Muscle layer of duodenum (tissue), 2 donors: Measurements from ENCODE around the gene FOSL1.

ENCODE experiments used
- H3K27ac ChIP-seq: one replicate; pipeline ENCODE4 v1.7.0; 2013; ENCODE audit warnings: mild to moderate bottlenecking, low read length
- H3K27me3 ChIP-seq: one replicate; pipeline ENCODE4 v1.7.0; 2013; ENCODE audit warnings: low read depth, mild to moderate bottlenecking, control low read depth, low read length
- H3K36me3 ChIP-seq, 2 donors: one replicate each; pipeline ENCODE4 v1.7.0; 2013; ENCODE audit warnings: low read length in 2 of 2, control low read depth in 1 of 2, mild to moderate bottlenecking in 1 of 2; ENCODE audit not compliant: insufficient read depth in 2 of 2, control insufficient read depth in 1 of 2
- H3K4me1 ChIP-seq, 2 donors: one replicate each; pipeline ENCODE4 v1.7.0; 2013; ENCODE audit warnings: low read length in 2 of 2, mild to moderate bottlenecking in 2 of 2, control low read depth in 1 of 2, moderate library complexity in 1 of 2; ENCODE audit not compliant: insufficient read depth in 2 of 2, control insufficient read depth in 1 of 2
- H3K4me3 ChIP-seq, 2 donors: one replicate each; pipeline ENCODE4 v1.7.0; 2013; ENCODE audit warnings: low read length in 2 of 2, low read depth in 1 of 2, mild to moderate bottlenecking in 1 of 2
- H3K9me3 ChIP-seq, 2 donors: one replicate each; pipeline ENCODE4 v1.7.0; 2013; ENCODE audit warnings: low read length in 2 of 2, control low read depth in 1 of 2, mild to moderate bottlenecking in 1 of 2; ENCODE audit not compliant: control insufficient read depth in 1 of 2
- donor health status: healthy.

Gene FOSL1

DNA sequence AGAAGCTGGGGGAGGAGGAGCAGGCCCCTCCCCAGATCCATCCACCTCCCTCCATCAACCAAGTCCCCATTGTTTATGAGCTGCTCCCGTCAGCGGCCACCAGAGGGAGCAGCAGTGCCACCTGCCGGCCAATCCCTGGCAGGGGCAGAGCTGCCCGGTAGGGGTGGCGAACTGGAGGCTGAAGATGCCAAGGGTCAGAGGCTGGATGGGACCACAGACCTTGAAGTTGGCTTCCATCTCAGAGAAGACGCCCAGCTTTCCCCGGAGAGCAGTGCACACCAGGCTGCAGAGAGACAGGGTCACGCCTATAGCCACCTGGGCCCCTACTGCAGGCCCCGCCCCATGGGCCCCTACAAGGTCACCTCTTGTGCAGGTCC lies 15.5 kb downstream of the FOSL1 start:
- Histone ChIP-seq H3K4me3 (no peak overlapping the region), H3K36me3 (peaks cover 18 to 29% of the 10 kb centered on the region in 2 donors), H3K27me3 (no peaks in the 10 kb centered on the region), H3K9me3 (no peaks in the 10 kb centered on the region), H3K4me1 (peaks cover 8 to 24% of the 10 kb centered on the region in 2 donors), H3K27ac (no peak overlapping the region)

DNA sequence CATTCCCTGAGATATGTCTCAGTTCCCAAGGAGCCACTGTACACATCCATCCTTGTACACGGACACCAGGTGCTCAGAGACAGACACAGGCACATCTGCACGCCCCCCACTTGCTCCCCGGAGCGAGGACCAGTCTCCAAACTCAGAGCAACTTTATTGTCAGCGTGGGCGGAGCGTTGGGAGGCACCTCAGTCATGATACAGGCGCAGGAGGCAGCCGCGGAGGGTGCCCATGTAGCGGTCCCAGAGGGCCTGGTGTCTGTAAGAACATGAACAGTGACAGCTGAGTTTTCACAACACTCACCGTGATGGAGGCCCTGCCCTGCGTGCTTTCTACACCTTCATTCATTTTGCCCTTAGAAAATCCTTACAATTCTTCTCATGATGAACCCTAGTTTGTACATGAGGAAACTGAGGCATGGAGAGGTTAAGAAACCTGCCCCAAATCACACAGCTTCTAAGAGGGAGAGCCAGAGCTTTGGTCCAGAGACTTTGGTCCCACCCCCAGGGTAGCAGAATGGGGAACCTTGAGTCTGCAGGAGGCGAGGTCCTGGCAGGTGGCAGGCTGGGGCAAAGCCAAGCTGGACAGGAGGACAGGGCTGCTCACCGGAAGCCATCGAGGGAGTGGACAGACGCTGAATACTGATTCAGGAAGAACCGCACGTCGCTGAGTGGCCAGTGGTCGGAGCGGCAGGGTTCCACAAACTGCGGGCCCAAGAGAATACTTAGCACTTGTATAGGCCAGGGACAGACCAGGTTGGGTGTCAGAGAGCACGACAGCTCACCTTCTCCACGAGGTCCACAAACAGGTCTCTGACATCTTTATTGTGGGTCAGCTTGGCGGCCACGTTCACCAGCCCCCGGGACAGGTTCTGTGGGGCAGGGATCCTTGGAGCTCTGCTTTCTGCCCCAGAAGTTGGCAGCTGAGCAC lies 16.1 kb downstream of the FOSL1 start:
- peaks cover 6 to 21% of the 10 kb centered on the region in 2 donors for H3K4me1 ChIP-seq
- H3K36me3 ChIP-seq = peaks cover 18 to 29% of the 10 kb centered on the region in 2 donors

DNA sequence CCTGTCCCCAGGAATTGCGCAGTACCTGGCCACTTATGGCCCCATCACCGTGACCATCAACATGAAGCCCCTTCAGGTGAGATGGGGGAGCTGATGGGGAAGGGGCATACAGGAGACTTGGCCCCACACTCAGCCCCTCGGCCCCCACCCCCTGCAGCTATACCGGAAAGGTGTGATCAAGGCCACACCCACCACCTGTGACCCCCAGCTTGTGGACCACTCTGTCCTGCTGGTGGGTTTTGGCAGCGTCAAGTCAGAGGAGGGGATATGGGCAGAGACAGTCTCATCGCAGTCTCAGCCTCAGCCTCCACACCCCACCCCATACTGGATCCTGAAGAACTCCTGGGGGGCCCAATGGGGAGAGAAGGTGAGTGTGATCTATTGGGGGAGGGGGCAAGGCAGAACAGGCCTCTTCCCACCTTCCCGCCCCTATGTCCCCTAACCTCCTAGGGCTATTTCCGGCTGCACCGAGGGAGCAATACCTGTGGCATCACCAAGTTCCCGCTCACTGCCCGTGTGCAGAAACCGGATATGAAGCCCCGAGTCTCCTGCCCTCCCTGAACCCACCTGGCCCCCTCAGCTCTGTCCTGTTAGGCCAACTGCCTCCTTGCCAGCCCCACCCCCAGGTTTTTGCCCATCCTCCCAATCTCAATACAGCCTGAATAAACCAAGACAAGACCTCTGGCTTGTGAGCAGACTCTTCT lies 17.0 kb downstream of the FOSL1 start:
- Histone ChIP-seq H3K36me3 (peaks cover 18 to 29% of the 10 kb centered on the region in 2 donors), H3K4me3 (no peak overlapping the region), H3K4me1 (peaks cover 6 to 21% of the 10 kb centered on the region in 2 donors), H3K27ac (no peak overlapping the region), H3K9me3 (no peaks in the 10 kb centered on the region), H3K27me3 (no peaks in the 10 kb centered on the region)

More for the DNA sequence above, 16.1 kb downstream of the FOSL1 start:
- Histone ChIP-seq H3K27ac (no peak overlapping the region), H3K9me3 (no peaks in the 10 kb centered on the region), H3K4me3 (no peak overlapping the region), H3K27me3 (no peaks in the 10 kb centered on the region)

DNA sequence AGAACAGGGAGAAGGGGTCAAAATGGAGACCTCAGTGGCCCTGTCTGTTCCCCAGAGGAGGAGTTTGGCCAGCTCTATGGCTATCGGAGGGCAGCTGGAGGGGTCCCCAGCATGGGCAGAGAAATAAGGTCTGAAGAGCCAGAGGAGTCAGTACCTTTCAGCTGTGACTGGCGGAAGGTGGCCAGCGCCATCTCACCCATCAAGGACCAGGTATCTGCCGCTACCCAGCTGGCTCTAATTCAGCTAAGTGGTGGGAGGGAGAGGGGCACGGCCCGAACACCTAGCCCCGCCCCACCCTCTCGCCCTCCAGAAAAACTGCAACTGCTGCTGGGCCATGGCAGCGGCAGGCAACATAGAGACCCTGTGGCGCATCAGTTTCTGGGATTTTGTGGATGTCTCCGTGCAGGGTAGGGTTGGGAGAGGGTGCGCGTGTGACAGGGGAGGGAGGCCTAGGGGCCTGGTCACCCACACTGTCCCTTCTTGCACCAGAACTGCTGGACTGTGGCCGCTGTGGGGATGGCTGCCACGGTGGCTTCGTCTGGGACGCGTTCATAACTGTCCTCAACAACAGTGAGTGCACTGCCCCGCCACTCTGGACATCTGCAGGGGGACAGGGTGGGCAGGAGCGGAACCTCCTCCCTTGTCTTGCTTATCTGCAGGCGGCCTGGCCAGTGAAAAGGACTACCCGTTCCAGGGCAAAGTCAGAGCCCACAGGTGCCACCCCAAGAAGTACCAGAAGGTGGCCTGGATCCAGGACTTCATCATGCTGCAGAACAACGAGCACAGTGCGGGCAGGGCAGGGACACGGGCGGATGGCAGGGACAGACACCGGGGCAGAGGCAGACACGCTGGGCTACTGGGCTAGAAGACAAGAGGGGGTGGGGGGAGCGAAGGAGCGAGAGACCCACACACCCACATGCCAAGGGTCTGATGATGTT lies 17.8 kb downstream of the FOSL1 start:
- no peaks in the 10 kb centered on the region for H3K9me3 ChIP-seq
- no peaks in the 10 kb centered on the region for H3K27me3 ChIP-seq
- H3K4me1 ChIP-seq = peaks cover under 1 to 16% of the 10 kb centered on the region in 2 donors
- no peak overlapping the region for H3K27ac ChIP-seq
- H3K4me3 ChIP-seq = no peak overlapping the region
- H3K36me3 ChIP-seq = peaks cover 18 to 29% of the 10 kb centered on the region in 2 donors

DNA sequence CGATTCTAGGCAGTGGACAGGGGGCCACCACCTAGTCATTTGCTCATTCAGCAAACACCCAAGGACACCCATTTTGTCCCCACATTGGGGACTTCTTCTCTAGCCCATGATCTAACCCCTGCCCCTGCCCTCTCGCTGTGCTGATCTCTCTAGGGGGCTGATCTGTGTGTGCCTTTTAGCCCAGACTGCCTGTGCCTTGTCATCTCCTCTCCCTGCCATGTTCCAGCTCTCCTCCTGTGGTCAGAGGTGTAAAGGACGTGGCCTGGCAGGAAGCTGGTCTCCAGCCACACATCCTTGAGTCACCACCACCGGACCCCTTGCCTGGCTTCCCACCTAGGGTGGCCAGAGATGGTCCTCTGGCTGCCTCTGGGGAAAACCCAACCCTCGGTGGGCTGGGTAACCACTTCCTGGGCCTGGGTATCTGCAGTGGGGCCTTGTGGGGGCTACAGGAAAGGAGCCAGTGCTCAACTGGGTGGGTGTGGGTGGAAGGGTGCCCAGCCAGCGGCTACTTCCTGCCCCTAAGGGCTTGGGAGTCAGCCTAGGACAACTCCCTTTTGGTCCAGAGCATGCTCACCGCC lies 19.3 kb downstream of the FOSL1 start:
- Histone ChIP-seq H3K4me1 (peaks cover 0 to 6% of the 10 kb centered on the region in 2 donors), H3K27me3 (no peaks in the 10 kb centered on the region), H3K27ac (no peak overlapping the region), H3K36me3 (peaks cover 18 to 29% of the 10 kb centered on the region in 2 donors), H3K9me3 (no peaks in the 10 kb centered on the region), H3K4me3 (no peak overlapping the region)

DNA sequence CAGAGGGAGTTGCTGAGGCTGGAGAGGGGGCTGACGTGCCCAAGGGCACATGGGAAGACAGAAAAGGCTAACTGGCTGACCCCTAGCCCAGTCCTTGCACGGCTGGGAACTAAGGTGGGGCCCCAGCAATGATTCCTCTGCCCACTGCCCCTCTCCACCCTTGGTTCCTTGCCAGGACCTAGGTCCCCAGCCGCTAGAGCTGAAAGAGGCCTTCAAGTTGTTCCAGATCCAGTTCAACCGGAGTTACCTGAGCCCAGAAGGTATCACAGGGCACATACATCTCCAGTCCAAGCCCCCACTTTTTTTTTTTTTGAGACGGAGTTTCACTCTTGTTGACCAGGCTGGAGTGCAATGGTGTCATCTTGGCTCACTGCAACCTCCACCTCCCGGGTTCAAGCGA lies 20.2 kb downstream of the FOSL1 start:
- Histone ChIP-seq H3K27me3 (no peaks in the 10 kb centered on the region), H3K9me3 (no peaks in the 10 kb centered on the region), H3K36me3 (peaks cover 11 to 24% of the 10 kb centered on the region in 2 donors), H3K4me3 (no peak overlapping the region), H3K4me1 (peaks cover 0 to 4% of the 10 kb centered on the region in 2 donors), H3K27ac (no peak overlapping the region)

DNA sequence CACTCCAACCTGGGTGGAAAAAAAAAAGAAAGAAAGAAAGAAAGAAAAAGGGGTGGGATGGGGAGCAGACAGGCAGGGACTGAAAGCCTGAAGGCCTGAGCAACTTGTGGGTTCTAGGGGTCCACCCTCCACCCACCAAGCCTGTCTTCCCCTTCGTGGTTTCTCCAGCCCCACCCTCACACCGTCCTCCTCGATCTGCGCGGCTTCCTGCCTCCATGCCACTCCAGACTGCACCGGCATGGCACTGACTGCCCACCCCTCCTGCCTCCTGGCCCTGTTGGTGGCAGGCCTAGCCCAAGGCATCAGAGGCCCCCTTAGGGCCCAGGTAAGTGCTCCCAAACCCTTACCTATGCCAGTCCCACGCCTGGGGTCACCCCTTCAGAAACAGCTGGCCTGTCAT lies 20.6 kb downstream of the FOSL1 start, which contains the start of gene CTSW:
TSS of gene CTSW (plus strand) at position 221 of the 400 bp plus-strand sequence. CDS start at position 239, 18 bp downstream.
- Histone ChIP-seq H3K4me3 (no peak within 1 kb of the TSS), H3K27ac (no peak within 1 kb of the TSS), H3K27me3 (no peaks in the 10 kb centered on the region), H3K4me1 (no peaks in the 10 kb centered on the region), H3K36me3 (peaks cover 9 to 23% of the 10 kb centered on the region in 2 donors), H3K9me3 (no peaks in the 10 kb centered on the region)

- Histone ChIP-seq H3K36me3 (peaks cover 4 to 15% of the 10 kb centered on the region in 2 donors), H3K27me3 (no peaks in the 10 kb centered on the region), H3K4me1 (peaks cover 10 to 19% of the 10 kb centered on the region in 2 donors), H3K9me3 (no peaks in the 10 kb centered on the region), H3K27ac (peak overlapping the region; percentile 70), H3K4me3 (peak overlapping the region; percentile 69 to 75)
These were observed 26.7 kb downstream of the FOSL1 start for GRCh38 chr11:65873318-65874156.

GRCh38 chr11:65872586-65873317 lies 27.4 kb downstream of the FOSL1 start, which contains the start of gene EFEMP2:
EFEMP2 (minus strand) TSS chr11:65872800; CDS start chr11:65872354, 446 bp downstream.
- Histone ChIP-seq H3K27me3 (no peaks in the 10 kb centered on the region), H3K4me1 (peaks cover 10 to 20% of the 10 kb centered on the region in 2 donors)

More at GRCh38 chr11:65872586-65873317, 27.4 kb downstream of the FOSL1 start, which contains the start of gene EFEMP2:
- Histone ChIP-seq H3K4me3 (peak within 1 kb of the TSS; percentile 69 to 75), H3K9me3 (no peaks in the 10 kb centered on the region), H3K27ac (peak within 1 kb of the TSS; percentile 70), H3K36me3 (peaks cover 9 to 21% of the 10 kb centered on the region in 2 donors)
